HEK293T (cell line): Measurements from ENCODE around the gene CFH.

ENCODE experiments used
- ELF4 ChIP-seq: fragments of 450-650 bp; IDR thresholded peaks from 2 replicates; pipeline ENCODE4 v1.6.1; 2017; ENCODE audit warnings: antibody characterized with exemption
- FOXA1 ChIP-seq: fragments of 450-650 bp; IDR thresholded peaks from 2 replicates; pipeline ENCODE4 v1.6.1; 2016; ENCODE audit warnings: mild to moderate bottlenecking
- FOXM1 ChIP-seq: fragments of 450-650 bp; IDR thresholded peaks from 2 replicates; pipeline ENCODE4 v1.6.1; 2017; ENCODE audit warnings: mild to moderate bottlenecking, borderline replicate concordance
- HDGF ChIP-seq: fragments of 450-650 bp; IDR thresholded peaks from 2 replicates; pipeline ENCODE4 v1.6.1; 2017; ENCODE audit warnings: antibody characterized with exemption, borderline replicate concordance
- L3MBTL2 ChIP-seq: fragments of 450-650 bp; conservative IDR thresholded peaks from 2 replicates; pipeline ENCODE4 v1.6.1; 2016; ENCODE audit warnings: mild to moderate bottlenecking
- LEF1 ChIP-seq: fragments of 450-650 bp; IDR thresholded peaks from 2 replicates; pipeline ENCODE4 v1.6.1; 2017; ENCODE audit warnings: mild to moderate bottlenecking, borderline replicate concordance
- NFRKB ChIP-seq: fragments of 450-650 bp; IDR thresholded peaks from 2 replicates; pipeline ENCODE4 v1.6.1; 2016; ENCODE audit warnings: mild to moderate bottlenecking, moderate library complexity
- SP1 ChIP-seq: fragments of 450-650 bp; IDR thresholded peaks from 2 replicates; pipeline ENCODE4 v1.6.1; 2017
- SUZ12 ChIP-seq: fragments of 450-650 bp; IDR thresholded peaks from 2 replicates; pipeline ENCODE4 v1.6.1; 2016; ENCODE audit warnings: mild to moderate bottlenecking
- TARDBP ChIP-seq: fragments of 450-650 bp; IDR thresholded peaks from 2 replicates; pipeline ENCODE4 v1.6.1; 2016
- ZNF384 ChIP-seq: fragments of 450-650 bp; IDR thresholded peaks from 2 replicates; pipeline ENCODE4 v1.6.1; 2016
- TF ChIP-seq, protein P1 (sequence below): fragments of 450-650 bp; IDR thresholded peaks from 2 replicates; pipeline ENCODE4 v1.6.1; 2016

GRCh38 chr1:196623079-196623478 is 28.8 kb upstream of the CFH start:
- TF ChIP-seq ZNF384: no peak
- no peak for TF ChIP-seq FOXM1
- no peak for TF ChIP-seq TARDBP
- TF ChIP-seq L3MBTL2: no peak
- no peak for TF ChIP-seq NFRKB
- TF ChIP-seq LEF1: no peak
- TF ChIP-seq, protein P1, sequence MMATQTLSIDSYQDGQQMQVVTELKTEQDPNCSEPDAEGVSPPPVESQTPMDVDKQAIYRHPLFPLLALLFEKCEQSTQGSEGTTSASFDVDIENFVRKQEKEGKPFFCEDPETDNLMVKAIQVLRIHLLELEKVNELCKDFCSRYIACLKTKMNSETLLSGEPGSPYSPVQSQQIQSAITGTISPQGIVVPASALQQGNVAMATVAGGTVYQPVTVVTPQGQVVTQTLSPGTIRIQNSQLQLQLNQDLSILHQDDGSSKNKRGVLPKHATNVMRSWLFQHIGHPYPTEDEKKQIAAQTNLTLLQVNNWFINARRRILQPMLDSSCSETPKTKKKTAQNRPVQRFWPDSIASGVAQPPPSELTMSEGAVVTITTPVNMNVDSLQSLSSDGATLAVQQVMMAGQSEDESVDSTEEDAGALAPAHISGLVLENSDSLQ: no peak
- TF ChIP-seq SP1: no peak
- no peak for TF ChIP-seq SUZ12
- TF ChIP-seq ELF4: no peak
- TF ChIP-seq FOXA1: no peak
- no peak for TF ChIP-seq HDGF
